Measurements from ENCODE around the gene IFNA8. TPM values are rescaled to one million over a fixed set of nuclear protein-coding genes. Genes with fewer than 3 reads are reported as not detected.

The IFNA8 gene
- total RNA-seq, 4 donors from 2014 or later = not detected

- TF ChIP-seq POLR2A (IDR thresholded peaks at IDR 0.05) (no peak), CTCF (IDR thresholded peaks at IDR 0.05) (no peak)
- H3K4me1 ChIP-seq = no peaks in the 10 kb centered on the region
- H3K4me3 ChIP-seq = no peak overlapping the region
- no peaks in the 10 kb centered on the region for H3K9me3 ChIP-seq
- intact Hi-C loops (cut with DNase I; ENCODE audit: low total_unique reads) = no loop called here
- H3K27ac ChIP-seq = no peak overlapping the region
- no peak for DNase-seq
- H3K27me3 ChIP-seq = no peaks in the 10 kb centered on the region
- H3K36me3 ChIP-seq = no peaks in the 10 kb centered on the region
These were observed 4.7 kb downstream of the IFNA8 start for GRCh38 chr9:21413624-21414023.

- H3K27ac ChIP-seq = no peak overlapping the region
- no peaks in the 10 kb centered on the region for H3K27me3 ChIP-seq
- no peak for DNase-seq
- H3K4me3 ChIP-seq = no peak overlapping the region
- H3K36me3 ChIP-seq = no peaks in the 10 kb centered on the region
- H3K9me3 ChIP-seq = no peaks in the 10 kb centered on the region
- intact Hi-C loops (cut with DNase I; ENCODE audit: low total_unique reads) = no loop called here
- no peaks in the 10 kb centered on the region for H3K4me1 ChIP-seq
- no peak for TF ChIP-seq CTCF (IDR thresholded peaks at IDR 0.05)
- TF ChIP-seq POLR2A (IDR thresholded peaks at IDR 0.05) = no peak
These were observed 5.5 kb downstream of the IFNA8 start for GRCh38 chr9:21414220-21414940.

GRCh38 chr9:21415493-21416267 lies 6.8 kb downstream of the IFNA8 start:
- H3K9me3 ChIP-seq = no peaks in the 10 kb centered on the region
- intact Hi-C loops (cut with DNase I; ENCODE audit: low total_unique reads) = no loop called here
- no peak for TF ChIP-seq CTCF (IDR thresholded peaks at IDR 0.05)
- TF ChIP-seq POLR2A (IDR thresholded peaks at IDR 0.05) = no peak
- H3K36me3 ChIP-seq = no peaks in the 10 kb centered on the region
- H3K4me3 ChIP-seq = no peak overlapping the region
- DNase-seq = no peak
- no peaks in the 10 kb centered on the region for H3K27me3 ChIP-seq
- H3K4me1 ChIP-seq = no peaks in the 10 kb centered on the region
- H3K27ac ChIP-seq = no peak overlapping the region

- Histone ChIP-seq H3K4me1 (no peaks in the 10 kb centered on the region), H3K4me3 (no peak overlapping the region), H3K9me3 (no peaks in the 10 kb centered on the region), H3K27me3 (no peaks in the 10 kb centered on the region), H3K36me3 (no peaks in the 10 kb centered on the region), H3K27ac (no peak overlapping the region)
- TF ChIP-seq POLR2A (IDR thresholded peaks at IDR 0.05) = no peak
- no peak for TF ChIP-seq CTCF (IDR thresholded peaks at IDR 0.05)
- intact Hi-C loops (cut with DNase I; ENCODE audit: low total_unique reads) = no loop called here
- no peak for DNase-seq
These were observed 19.3 kb downstream of the IFNA8 start for GRCh38 chr9:21428235-21428634.

- intact Hi-C loops (cut with DNase I; ENCODE audit: low total_unique reads) = no loop called here
These were observed 20.3 kb downstream of the IFNA8 start for GRCh38 chr9:21429191-21429590.

More at GRCh38 chr9:21429191-21429590, 20.3 kb downstream of the IFNA8 start:
- no peak overlapping the region for H3K4me3 ChIP-seq
- H3K27ac ChIP-seq = no peak overlapping the region
- no peaks in the 10 kb centered on the region for H3K36me3 ChIP-seq
- H3K27me3 ChIP-seq = no peaks in the 10 kb centered on the region
- no peak for DNase-seq
- TF ChIP-seq POLR2A (IDR thresholded peaks at IDR 0.05) = no peak
- TF ChIP-seq CTCF (IDR thresholded peaks at IDR 0.05) = no peak
- H3K4me1 ChIP-seq = no peaks in the 10 kb centered on the region
- no peaks in the 10 kb centered on the region for H3K9me3 ChIP-seq
